HepG2 (cell line): ENCODE results near the gene IGDCC3. TPM values are rescaled to one million over a fixed set of nuclear protein-coding genes. Genes with fewer than 3 reads are reported as not detected.

ENCODE experiments used
- AKAP8 ChIP-seq: sonication (generic); formaldehyde crosslinking; IDR thresholded peaks from 2 replicates; pipeline ENCODE4 v1.5.1; 2020; ENCODE audit warnings: mild to moderate bottlenecking, missing genetic modification reagents
- ATRX ChIP-seq: sonication (generic); formaldehyde crosslinking; IDR thresholded peaks from 2 replicates; pipeline ENCODE4 v1.4.0; 2020; ENCODE audit warnings: missing genetic modification reagents, borderline replicate concordance
- CBX2 ChIP-seq, 2 experiments: fragments of 200-600 bp in 1 of 2; sonication (generic); formaldehyde crosslinking in 1 of 2; IDR thresholded peaks; 2 replicates each; pipeline versions ENCODE4 v1.7.0 to v1.8.1; 2018 to 2022; ENCODE audit warnings: low read depth in 2 of 2, low read length in 1 of 2, mild to moderate bottlenecking in 1 of 2, missing genetic modification reagents in 1 of 2
- GPN1 ChIP-seq: sonication (generic); formaldehyde crosslinking; IDR thresholded peaks from 2 replicates; pipeline ENCODE4 v1.5.1; 2020; ENCODE audit warnings: missing genetic modification reagents, borderline replicate concordance
- HDAC6 ChIP-seq: fragments of 200-600 bp; sonication (generic); IDR thresholded peaks from 2 replicates; pipeline ENCODE4 v1.7.0; 2017; ENCODE audit warnings: mild to moderate bottlenecking, antibody characterized with exemption, low read length, low read depth
- KLF11 ChIP-seq: IDR thresholded peaks from 2 replicates; pipeline ENCODE4 v1.6.1; 2016; ENCODE audit warnings: missing compliant biosample characterization
- MEIS1 ChIP-seq: sonication (generic); formaldehyde crosslinking; IDR thresholded peaks from 2 replicates; pipeline ENCODE4 v1.9.0; 2021; ENCODE audit warnings: mild to moderate bottlenecking, missing genetic modification reagents, moderate library complexity, borderline replicate concordance
- MZF1 ChIP-seq: sonication (generic); formaldehyde crosslinking; IDR thresholded peaks from 2 replicates; pipeline ENCODE4 v1.8.1; 2023; ENCODE audit warnings: mild to moderate bottlenecking, missing genetic modification reagents, borderline replicate concordance
- NFE2L2 ChIP-seq: fragments of 150-350 bp; IDR thresholded peaks from 2 replicates; pipeline ENCODE4 v1.6.1; 2014; ENCODE audit warnings: low read length
- NFRKB ChIP-seq: fragments of 450-650 bp; IDR thresholded peaks from 2 replicates; pipeline ENCODE4 v1.6.1; 2017
- SP1 ChIP-seq, 2 experiments: fragments of 450-650 bp in 1 of 2; sonication (generic) in 1 of 2; formaldehyde crosslinking in 1 of 2; IDR thresholded peaks; 2 replicates each; pipeline versions ENCODE4 v1.4.0 to v1.6.1; 2016 to 2020; ENCODE audit warnings: missing genetic modification reagents in 1 of 2
- SSRP1 ChIP-seq: IDR thresholded peaks from 2 replicates; pipeline ENCODE4 v1.6.1; 2016; ENCODE audit warnings: control low read depth
- TFAP4 ChIP-seq: sonication (generic); IDR thresholded peaks from 2 replicates; pipeline ENCODE4 v1.6.1; 2016; ENCODE audit warnings: low read depth, borderline replicate concordance
- TGIF2 ChIP-seq: IDR thresholded peaks from 2 replicates; pipeline ENCODE4 v1.6.1; 2016; ENCODE audit warnings: control low read depth, missing compliant biosample characterization
- TRIM24 ChIP-seq: sonication (generic); formaldehyde crosslinking; IDR thresholded peaks from 2 replicates; pipeline ENCODE4 v1.8.0; 2022; ENCODE audit warnings: mild to moderate bottlenecking, missing genetic modification reagents
- ZC3H13 ChIP-seq: sonication (generic); formaldehyde crosslinking; IDR thresholded peaks from 2 replicates; pipeline ENCODE4 v1.8.1; 2023; ENCODE audit warnings: mild to moderate bottlenecking, missing genetic modification reagents, moderate library complexity
- ZNF34 ChIP-seq: sonication (generic); formaldehyde crosslinking; IDR thresholded peaks from 2 replicates; pipeline ENCODE4 v1.4.0; 2020; ENCODE audit warnings: mild to moderate bottlenecking, missing genetic modification reagents, borderline replicate concordance
- ZNF703 ChIP-seq: sonication (generic); formaldehyde crosslinking; IDR thresholded peaks from 2 replicates; pipeline ENCODE4 v1.5.1; 2020; ENCODE audit warnings: missing genetic modification reagents, mild to moderate bottlenecking, moderate library complexity, borderline replicate concordance
- ZNF775 ChIP-seq: sonication (generic); formaldehyde crosslinking; IDR thresholded peaks from 2 replicates; pipeline ENCODE4 v1.4.0; 2020; ENCODE audit warnings: missing genetic modification reagents, mild to moderate bottlenecking, moderate library complexity, borderline replicate concordance
- ZNF777 ChIP-seq: sonication (generic); formaldehyde crosslinking; IDR thresholded peaks from 2 replicates; pipeline ENCODE4 v1.4.0; 2020; ENCODE audit warnings: missing genetic modification reagents
- ZNF784 ChIP-seq: sonication (generic); formaldehyde crosslinking; IDR thresholded peaks from 2 replicates; pipeline ENCODE4 v1.5.1; 2020; ENCODE audit warnings: missing genetic modification reagents, mild to moderate bottlenecking, borderline replicate concordance
- polyA plus RNA-seq, 8 experiments: library from polyadenylated mRNA; depleted of rRNA in 3 of 8; stranded (reverse) in 7 of 8; unstranded in 1 of 8; fragments of >200 nt; fragmentation: Illumina TruSeq in 4 of 8; extraction: Trizol in 4 of 8; gene quantifications; 2 replicates each; pipeline versions ENCODE4 v1.2.1 to v1.2.3, GENCODE V29; 2011 to 2016; ENCODE audit warnings: low read depth in 4 of 8, missing spikeins in 1 of 8, mixed read lengths in 1 of 8; ENCODE audit not compliant: insufficient read depth in 1 of 8
- total RNA-seq, 5 experiments: library from RNA; depleted of rRNA; stranded (reverse); fragments of >200 nt; fragmentation: Illumina TruSeq; extraction: Trizol; gene quantifications; 2 replicates each; pipeline ENCODE4 v1.2.3, GENCODE V29; 2016; ENCODE audit warnings: low read depth in 1 of 5
- TF ChIP-seq, protein P1 (sequence below): IDR thresholded peaks from 2 replicates; pipeline ENCODE4 v1.6.1; 2016; ENCODE audit warnings: mild to moderate bottlenecking, missing biosample characterization, missing genetic modification reagents
- TF ChIP-seq, protein P2 (sequence below): sonication (generic); formaldehyde crosslinking; IDR thresholded peaks from 2 replicates; pipeline ENCODE4 v1.4.0; 2020; ENCODE audit warnings: missing genetic modification reagents, borderline replicate concordance
- TF ChIP-seq, protein P3 (sequence below): sonication (generic); formaldehyde crosslinking; conservative IDR thresholded peaks from 2 replicates; pipeline ENCODE4 v1.4.0; 2020; ENCODE audit warnings: missing genetic modification reagents

The IGDCC3 gene
- total and polyA plus RNA-seq, 2 of the 13 experiments (the other 11 are each of a cell fraction or from before 2014, with no cell fraction given): 30.1 to 51.8 TPM

DNA sequence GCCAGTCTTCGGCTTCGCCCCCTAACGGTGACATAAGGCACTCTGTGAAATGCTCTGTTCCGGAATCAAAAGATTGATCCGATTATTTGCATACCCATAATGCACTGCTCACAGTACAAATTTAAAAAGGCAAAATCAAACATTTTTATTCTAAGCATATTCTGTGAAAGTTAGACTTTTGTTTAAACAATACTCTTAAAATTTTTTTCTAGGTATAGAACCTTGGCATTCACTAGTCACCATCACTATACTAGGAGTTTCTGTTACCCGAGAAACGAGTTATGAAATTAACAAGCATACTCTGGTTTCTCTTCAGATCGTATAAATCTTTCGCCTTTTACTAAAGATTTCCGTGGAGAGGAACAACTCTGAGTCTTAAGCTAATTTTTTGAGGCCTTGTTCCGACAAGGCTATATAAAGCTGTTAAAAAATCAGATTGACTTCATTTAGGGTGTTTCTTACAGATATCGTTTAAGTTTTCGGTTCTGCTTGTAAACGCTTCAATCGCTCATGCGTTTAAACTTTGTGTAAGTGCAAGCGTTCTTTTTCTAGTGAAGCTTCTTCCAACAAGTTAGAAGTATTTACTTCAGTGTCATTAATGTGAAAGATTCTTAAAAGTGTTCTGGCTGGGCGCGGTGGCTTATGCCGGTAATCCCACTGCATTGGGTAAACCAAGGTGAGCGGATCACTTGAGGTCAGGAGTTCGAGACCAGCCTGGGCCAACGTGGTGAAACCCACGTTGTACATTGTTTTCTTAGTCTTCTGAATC lies 73.2 kb downstream of the IGDCC3 start, which contains the start of gene RNU5B-1 (continued):
- TF ChIP-seq, protein P1, sequence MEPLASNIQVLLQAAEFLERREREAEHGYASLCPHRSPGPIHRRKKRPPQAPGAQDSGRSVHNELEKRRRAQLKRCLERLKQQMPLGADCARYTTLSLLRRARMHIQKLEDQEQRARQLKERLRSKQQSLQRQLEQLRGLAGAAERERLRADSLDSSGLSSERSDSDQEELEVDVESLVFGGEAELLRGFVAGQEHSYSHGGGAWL (CRISPR knock-in tag): no peak
- TF ChIP-seq ZNF34 (no peak; the same call in 1 of the 2 replicates), ZNF777 (CRISPR knock-in tag) (peak; percentile 46; the same call in 1 of the 2 replicates), GPN1 (CRISPR knock-in tag) (no peak), KLF11 (peak; percentile 85; the same call in 1 of the 2 replicates), SSRP1 (CRISPR knock-in tag) (peak; percentile 99), MEIS1 (CRISPR knock-in tag) (peak; percentile 57), TRIM24 (CRISPR knock-in tag) (no peak), CBX2 (IDR thresholded peaks at IDR 0.05; ENCODE audit: low read depth, low read length) (no peak), CBX2 (CRISPR knock-in tag; IDR thresholded peaks at IDR 0.05; ENCODE audit: low read depth) (no peak), TFAP4 (no peak), ZNF703 (CRISPR knock-in tag) (no peak), AKAP8 (no peak), ZC3H13 (CRISPR knock-in tag) (peak; percentile 36; the same call in 1 of the 2 replicates), ZNF784 (CRISPR knock-in tag) (0 out of 2 replicates have a peak, but pooled peaks have one; percentile 8), NFRKB (no peak), MZF1 (CRISPR knock-in tag) (no peak), ZNF775 (CRISPR knock-in tag) (0 out of 2 replicates have a peak, but pooled peaks have one; percentile 53), SP1 (IDR thresholded peaks at IDR 0.05) (no peak), SP1 (CRISPR knock-in tag; IDR thresholded peaks at IDR 0.05) (no peak; the same call in 1 of the 2 replicates), TGIF2 (CRISPR knock-in tag) (peak; percentile 76), ATRX (CRISPR knock-in tag) (no peak), HDAC6 (no peak), NFE2L2 (no peak)
- TF ChIP-seq, protein P2, sequence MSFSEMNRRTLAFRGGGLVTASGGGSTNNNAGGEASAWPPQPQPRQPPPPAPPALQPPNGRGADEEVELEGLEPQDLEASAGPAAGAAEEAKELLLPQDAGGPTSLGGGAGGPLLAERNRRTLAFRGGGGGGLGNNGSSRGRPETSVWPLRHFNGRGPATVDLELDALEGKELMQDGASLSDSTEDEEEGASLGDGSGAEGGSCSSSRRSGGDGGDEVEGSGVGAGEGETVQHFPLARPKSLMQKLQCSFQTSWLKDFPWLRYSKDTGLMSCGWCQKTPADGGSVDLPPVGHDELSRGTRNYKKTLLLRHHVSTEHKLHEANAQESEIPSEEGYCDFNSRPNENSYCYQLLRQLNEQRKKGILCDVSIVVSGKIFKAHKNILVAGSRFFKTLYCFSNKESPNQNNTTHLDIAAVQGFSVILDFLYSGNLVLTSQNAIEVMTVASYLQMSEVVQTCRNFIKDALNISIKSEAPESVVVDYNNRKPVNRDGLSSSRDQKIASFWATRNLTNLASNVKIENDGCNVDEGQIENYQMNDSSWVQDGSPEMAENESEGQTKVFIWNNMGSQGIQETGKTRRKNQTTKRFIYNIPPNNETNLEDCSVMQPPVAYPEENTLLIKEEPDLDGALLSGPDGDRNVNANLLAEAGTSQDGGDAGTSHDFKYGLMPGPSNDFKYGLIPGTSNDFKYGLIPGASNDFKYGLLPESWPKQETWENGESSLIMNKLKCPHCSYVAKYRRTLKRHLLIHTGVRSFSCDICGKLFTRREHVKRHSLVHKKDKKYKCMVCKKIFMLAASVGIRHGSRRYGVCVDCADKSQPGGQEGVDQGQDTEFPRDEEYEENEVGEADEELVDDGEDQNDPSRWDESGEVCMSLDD: no peak
- TF ChIP-seq, protein P3, sequence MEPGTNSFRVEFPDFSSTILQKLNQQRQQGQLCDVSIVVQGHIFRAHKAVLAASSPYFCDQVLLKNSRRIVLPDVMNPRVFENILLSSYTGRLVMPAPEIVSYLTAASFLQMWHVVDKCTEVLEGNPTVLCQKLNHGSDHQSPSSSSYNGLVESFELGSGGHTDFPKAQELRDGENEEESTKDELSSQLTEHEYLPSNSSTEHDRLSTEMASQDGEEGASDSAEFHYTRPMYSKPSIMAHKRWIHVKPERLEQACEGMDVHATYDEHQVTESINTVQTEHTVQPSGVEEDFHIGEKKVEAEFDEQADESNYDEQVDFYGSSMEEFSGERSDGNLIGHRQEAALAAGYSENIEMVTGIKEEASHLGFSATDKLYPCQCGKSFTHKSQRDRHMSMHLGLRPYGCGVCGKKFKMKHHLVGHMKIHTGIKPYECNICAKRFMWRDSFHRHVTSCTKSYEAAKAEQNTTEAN: no peak
